HG03521 (cell line): ENCODE data around the gene SERPINI2.

Source experiments
- ATAC-seq: cut with Tn5 transposase; IDR thresholded peaks from one replicate; pipeline ENCODE4 v1.9.1; 2021; ENCODE audit warnings: mild to moderate bottlenecking, moderate library complexity; ENCODE audit not compliant: unreplicated experiment

The SERPINI2 gene, protein sequence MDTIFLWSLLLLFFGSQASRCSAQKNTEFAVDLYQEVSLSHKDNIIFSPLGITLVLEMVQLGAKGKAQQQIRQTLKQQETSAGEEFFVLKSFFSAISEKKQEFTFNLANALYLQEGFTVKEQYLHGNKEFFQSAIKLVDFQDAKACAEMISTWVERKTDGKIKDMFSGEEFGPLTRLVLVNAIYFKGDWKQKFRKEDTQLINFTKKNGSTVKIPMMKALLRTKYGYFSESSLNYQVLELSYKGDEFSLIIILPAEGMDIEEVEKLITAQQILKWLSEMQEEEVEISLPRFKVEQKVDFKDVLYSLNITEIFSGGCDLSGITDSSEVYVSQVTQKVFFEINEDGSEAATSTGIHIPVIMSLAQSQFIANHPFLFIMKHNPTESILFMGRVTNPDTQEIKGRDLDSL

GRCh38 chr3:167473863-167474262 lies at the start of gene SERPINI2:
Gene SERPINI2, minus strand, starts transcription at chr3:167474042. Its CDS starts 2,208 bp downstream, at chr3:167471834.
- no peak for ATAC-seq

DNA sequence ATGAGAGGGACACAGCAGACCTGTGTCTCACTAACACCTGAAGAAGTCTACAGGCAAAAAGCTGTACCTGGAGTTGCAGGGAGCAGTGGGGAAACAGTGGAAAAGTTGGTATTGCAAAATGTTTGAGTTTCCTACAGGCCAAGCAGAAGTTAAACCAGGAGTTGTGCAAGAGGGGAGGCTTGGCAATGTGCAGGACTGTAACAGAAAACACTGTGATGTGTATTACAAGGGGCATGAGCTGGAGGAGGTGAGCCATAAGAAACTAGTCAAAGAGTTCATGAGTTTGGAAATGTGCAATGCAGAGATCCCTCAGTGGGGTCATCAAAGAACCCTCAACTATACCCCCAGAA lies 47.1 kb upstream of the SERPINI2 start:
- no peak for ATAC-seq

DNA sequence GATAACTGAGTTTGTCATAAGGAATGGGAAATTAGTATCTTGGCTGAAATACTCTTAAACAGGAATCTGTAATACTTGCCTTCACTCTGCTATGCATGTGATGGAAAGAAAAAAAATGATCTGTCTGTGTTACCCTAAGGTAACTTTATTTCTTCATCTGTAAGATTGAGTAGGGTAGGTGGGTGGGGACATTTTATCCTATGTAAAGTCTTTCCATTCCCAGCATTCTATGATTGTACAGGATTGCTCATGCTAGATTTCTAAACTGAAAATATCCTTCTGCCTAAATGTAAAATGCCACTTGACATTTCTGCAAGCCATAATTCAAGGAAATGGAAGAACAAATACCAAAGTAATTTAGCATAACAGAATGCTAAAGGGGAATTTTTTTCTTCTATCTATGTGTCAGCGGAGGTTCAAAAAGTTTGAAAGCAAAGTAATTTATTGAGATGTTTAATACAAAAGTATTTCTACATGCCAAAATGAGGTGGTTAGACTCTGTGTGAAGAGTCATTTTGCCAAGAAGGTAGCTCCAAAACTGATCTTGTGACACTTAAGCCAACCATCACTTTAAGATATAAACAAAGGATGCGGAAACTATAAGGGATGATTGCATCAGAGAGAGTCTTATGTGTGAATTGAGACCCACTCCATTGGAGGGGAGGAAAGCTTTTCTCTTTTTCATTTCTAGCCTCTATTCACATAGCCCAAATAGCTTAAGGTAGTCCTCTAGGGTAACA lies 46.6 kb upstream of the SERPINI2 start:
- ATAC-seq: no peak

DNA sequence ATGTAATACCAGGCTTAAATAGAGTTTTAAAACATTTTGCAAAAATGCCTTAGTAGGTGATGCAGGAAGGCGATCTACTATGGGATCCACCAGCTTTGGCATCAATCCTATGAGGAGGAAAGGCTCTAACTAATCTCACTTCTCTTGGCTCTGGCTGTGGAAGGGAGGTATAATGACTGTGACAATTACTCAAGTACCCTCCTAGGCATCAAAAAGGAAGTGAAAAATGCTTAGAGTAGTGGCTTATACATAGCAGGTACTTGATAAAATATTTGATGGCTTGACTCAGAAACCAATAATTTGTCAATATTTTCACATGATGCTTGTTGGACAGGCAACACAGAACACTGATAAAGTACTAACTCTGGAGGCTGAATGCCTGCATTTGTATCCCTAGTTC lies 34.1 kb upstream of the SERPINI2 start:
- no peak for ATAC-seq

GRCh38 chr3:167502401-167502800 lies 28.6 kb upstream of the SERPINI2 start:
- no peak for ATAC-seq

DNA sequence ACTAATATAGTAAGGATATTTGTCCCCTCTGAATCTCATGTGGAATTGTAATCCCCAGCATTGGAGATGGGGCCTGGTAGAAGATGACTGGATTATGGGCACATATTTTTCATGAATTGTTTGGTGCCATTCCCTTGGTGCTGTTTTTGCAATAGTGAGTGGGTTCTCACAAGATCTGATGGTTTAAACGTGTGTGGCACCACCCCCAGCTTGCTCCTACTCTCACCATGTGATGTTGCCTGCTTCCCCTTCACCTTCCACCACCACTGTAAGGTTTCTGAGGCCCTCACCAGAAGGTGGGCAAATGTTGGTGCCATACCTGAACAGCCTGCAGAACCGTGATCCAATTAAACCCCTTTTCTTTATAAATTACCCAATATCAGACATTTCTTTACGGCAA lies 28.1 kb upstream of the SERPINI2 start:
- ATAC-seq: no peak

GRCh38 chr3:167497903-167498302 lies 24.1 kb upstream of the SERPINI2 start:
- no peak for ATAC-seq

- no peak for ATAC-seq
Observed at GRCh38 chr3:167493244-167493643, 19.4 kb upstream of the SERPINI2 start.

DNA sequence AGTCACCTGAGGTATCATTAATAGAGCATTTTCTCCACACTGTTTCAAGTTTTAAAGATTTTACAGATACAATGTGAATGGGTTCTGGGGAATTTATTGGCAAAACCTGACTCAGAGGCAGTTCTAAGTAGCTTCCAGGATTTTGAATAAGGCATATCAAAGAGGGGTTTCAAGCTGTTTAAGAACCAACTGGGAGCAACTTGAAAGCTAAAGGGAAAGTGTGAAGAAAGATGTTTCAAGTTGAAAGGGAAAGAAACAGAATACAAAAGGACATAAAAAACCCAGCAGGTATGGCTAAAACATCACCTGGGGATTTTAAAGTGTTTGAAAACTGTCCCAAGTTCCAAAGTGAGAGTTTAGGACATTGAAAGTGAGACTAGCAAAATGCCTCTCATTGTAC lies 17.8 kb upstream of the SERPINI2 start:
- no peak for ATAC-seq

GRCh38 chr3:167489571-167489970 lies 15.7 kb upstream of the SERPINI2 start:
- no peak for ATAC-seq

- no peak for ATAC-seq
Observed at GRCh38 chr3:167487556-167487955, 13.7 kb upstream of the SERPINI2 start.

DNA sequence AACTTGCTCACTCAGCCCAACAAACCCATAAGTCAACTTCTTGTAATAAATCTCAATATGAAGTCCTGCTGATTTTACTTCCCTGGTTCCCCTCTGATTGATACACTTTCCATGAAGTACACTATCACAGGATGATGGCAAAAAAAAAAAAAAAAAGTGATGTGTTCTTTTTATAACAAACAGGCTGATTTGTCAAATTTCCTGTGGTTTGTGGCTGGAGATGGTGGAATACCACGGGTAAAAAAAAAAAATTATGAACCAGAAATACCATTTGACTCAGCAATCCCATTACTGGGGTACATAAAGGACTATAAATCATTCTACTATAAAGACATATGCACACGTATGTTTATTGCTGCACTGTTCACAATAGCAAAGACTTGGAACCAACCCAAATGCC lies 10.7 kb upstream of the SERPINI2 start:
- ATAC-seq: no peak

GRCh38 chr3:167483708-167484475 lies 10.1 kb upstream of the SERPINI2 start:
- no peak for ATAC-seq

GRCh38 chr3:167481164-167481563 lies 7.3 kb upstream of the SERPINI2 start:
- no peak for ATAC-seq

GRCh38 chr3:167480748-167481147 lies 6.9 kb upstream of the SERPINI2 start:
- no peak for ATAC-seq

- no peak for ATAC-seq
Observed at GRCh38 chr3:167469381-167469780, 4.5 kb downstream of the SERPINI2 start.

DNA sequence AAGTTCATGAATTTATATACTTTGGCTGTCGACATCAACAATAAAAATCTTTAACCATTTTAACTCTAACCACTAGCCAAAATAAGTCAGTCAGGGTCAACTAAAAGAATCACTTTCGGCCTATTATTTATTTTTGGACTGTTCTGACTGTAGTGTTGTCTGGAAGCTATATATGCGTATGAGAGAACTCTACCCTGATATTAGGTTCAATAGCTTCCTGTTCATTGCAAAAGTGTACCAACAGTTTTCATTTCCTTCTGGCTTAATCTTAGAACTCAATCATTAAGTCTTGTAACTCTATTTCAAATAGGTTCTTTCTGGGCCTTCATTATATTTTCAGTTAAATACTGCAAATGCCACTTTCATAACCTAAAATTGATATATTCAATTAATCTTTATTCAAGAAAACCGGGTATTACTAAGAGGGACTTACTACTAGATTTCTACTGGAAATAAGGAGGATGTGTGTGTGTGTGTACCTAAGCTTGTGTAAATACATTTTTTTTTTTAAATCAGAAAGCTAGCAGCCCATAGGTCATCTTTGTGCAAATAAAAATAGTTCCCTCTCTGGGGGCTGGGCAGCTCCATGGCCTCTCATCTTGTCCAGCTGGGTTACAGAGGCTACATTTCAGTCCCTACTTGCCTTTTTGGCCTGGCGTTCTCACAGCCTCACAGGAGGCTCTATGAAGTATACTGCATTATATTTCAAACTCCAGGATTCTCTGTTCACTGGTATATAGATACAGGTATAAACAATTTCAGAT lies 5.8 kb downstream of the SERPINI2 start:
- ATAC-seq: no peak

DNA sequence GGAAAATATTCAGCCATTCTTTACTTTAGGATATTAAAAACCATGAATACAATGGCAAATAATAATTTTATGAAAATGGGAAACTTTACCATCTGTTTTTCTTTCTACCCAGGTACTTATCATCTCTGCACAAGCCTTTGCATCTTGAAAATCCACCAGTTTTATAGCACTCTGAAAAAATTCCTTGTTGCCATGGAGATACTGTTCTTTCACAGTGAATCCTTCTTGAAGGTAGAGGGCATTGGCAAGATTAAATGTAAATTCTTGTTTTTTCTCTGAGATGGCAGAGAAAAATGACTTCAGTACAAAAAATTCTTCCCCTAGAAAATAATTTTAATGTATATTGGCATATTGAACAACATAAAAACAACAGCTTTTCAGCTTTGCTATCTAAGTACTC lies 6.9 kb downstream of the SERPINI2 start:
- ATAC-seq: no peak

DNA sequence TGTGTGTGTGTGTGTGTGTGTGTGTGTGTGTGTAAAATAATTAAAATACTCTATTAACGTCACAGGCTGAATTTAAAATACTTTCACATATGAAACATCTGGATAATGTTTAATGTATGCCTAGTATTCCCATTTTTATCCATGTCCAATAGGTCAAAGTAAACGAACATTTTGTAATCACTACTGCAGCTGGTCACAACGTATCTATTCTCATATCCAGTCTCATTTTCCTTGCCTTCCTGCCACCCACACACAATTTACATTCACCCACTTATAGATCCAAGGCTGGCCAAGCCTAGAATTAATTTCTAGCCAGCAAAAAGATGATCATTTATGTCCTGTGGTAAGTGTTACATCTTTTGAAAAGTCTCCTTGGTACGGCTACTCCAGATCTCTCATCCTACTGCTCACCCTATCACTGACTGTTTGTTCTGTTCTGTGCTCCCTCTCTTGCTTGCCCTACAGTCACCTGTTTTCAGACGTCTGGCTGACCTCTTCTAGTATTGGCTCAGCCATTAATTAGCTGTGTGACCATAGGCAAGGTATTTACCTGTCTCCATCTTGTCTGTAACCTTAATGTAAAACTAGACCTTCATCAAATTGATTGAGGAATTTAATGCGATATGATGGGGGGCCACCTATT lies 17.6 kb downstream of the SERPINI2 start:
- ATAC-seq: no peak

GRCh38 chr3:167453815-167454214 lies 20.0 kb downstream of the SERPINI2 start:
- no peak for ATAC-seq
